DND-41 (cell line): ENCODE results near the gene CLOCK.

Experiments
- CTCF ChIP-seq: IDR thresholded peaks from 2 replicates; pipeline ENCODE4 v1.5.1; 2012; ENCODE audit warnings: borderline replicate concordance, low read length, moderate library complexity, mild to moderate bottlenecking; ENCODE audit not compliant: poor library complexity, severe bottlenecking; ENCODE audit errors: extremely low read depth
- EZH2 ChIP-seq: IDR thresholded peaks from 3 replicates; pipeline ENCODE4 v1.6.1; 2012; ENCODE audit warnings: borderline replicate concordance, low read depth, mild to moderate bottlenecking, moderate library complexity, low read length, inconsistent platforms; ENCODE audit not compliant: severe bottlenecking

- TF ChIP-seq CTCF = no peak
- TF ChIP-seq EZH2 = no peak
Measured at GRCh38 chr4:55488716-55489115, 58.0 kb downstream of the CLOCK start.
